GM23338 (cell line): ENCODE results near the gene PLCH2. TPM values are rescaled to one million over a fixed set of nuclear protein-coding genes. Genes with fewer than 3 reads are reported as not detected.

ENCODE experiments used
- ATAC-seq: fragments of 200-7000 bp; cut with Tn5 transposase; 3 replicates; pipeline ENCODE4 v1.9.1; 2020
- DNase-seq: peaks from one replicate; pipeline ENCODE4 v3.0.0-alpha.2; 2015; ENCODE audit warnings: low spot score
- H2AFZ ChIP-seq: fragments of 200-600 bp; sonication (generic); 2 replicates; pipeline ENCODE4 v1.8.0; 2016; ENCODE audit warnings: antibody characterized with exemption, mild to moderate bottlenecking, moderate library complexity
- H3F3A ChIP-seq: fragments of 200-600 bp; sonication (generic); replicated peaks from 2 replicates; pipeline ENCODE4 v1.8.0; 2017; ENCODE audit warnings: antibody characterized with exemption, mixed run types, low read depth
- H3K27ac ChIP-seq: fragments of 200-600 bp; sonication (generic); 2 replicates; pipeline ENCODE4 v1.6.1; 2016; ENCODE audit warnings: low read depth
- H3K27me3 ChIP-seq: fragments of 200-600 bp; sonication (generic); 2 replicates; pipeline ENCODE4 v1.8.0; 2016; ENCODE audit warnings: mild to moderate bottlenecking, mixed run types, moderate library complexity; ENCODE audit not compliant: insufficient read depth
- H3K36me3 ChIP-seq: fragments of 200-600 bp; sonication (generic); 2 replicates; pipeline ENCODE4 v1.8.0; 2016; ENCODE audit warnings: mild to moderate bottlenecking; ENCODE audit not compliant: insufficient read depth
- H3K4me1 ChIP-seq: fragments of 200-600 bp; sonication (generic); 2 replicates; pipeline ENCODE4 v1.8.0; 2016; ENCODE audit warnings: mild to moderate bottlenecking, moderate library complexity; ENCODE audit not compliant: insufficient read depth
- H3K4me2 ChIP-seq: fragments of 200-600 bp; sonication (generic); 2 replicates; pipeline ENCODE4 v1.7.1; 2017; ENCODE audit warnings: mixed run types
- H3K4me3 ChIP-seq: fragments of 200-600 bp; sonication (generic); 2 replicates; pipeline ENCODE4 v1.6.1; 2016; ENCODE audit warnings: mixed run types
- H3K79me2 ChIP-seq: fragments of 200-600 bp; sonication (generic); replicated peaks from 2 replicates; pipeline ENCODE4 v1.8.0; 2017; ENCODE audit warnings: mild to moderate bottlenecking; ENCODE audit not compliant: insufficient read depth
- H3K9me2 ChIP-seq: fragments of 200-600 bp; sonication (generic); 2 replicates; pipeline ENCODE4 v1.8.0; 2017; ENCODE audit not compliant: insufficient read depth
- H4K20me1 ChIP-seq: fragments of 200-600 bp; sonication (generic); replicated peaks from 2 replicates; pipeline ENCODE4 v1.8.0; 2017; ENCODE audit warnings: mild to moderate bottlenecking; ENCODE audit not compliant: insufficient read depth
- H3K27ac Mint-ChIP-seq: 2 replicates; pipeline ENCODE4 v1.8.0; 2020; ENCODE audit warnings: inconsistent platforms, mild to moderate bottlenecking, moderate library complexity, mixed read lengths
- H3K27me3 Mint-ChIP-seq: 3 replicates; pipeline ENCODE4 v1.8.0; 2022; ENCODE audit warnings: low read depth, mild to moderate bottlenecking, moderate library complexity, mixed read lengths, inconsistent platforms; ENCODE audit not compliant: insufficient read depth, poor library complexity
- H3K36me3 Mint-ChIP-seq: 3 replicates; pipeline ENCODE4 v1.8.0; 2021; ENCODE audit warnings: low read depth, mild to moderate bottlenecking, inconsistent platforms, moderate library complexity, mixed read lengths
- H3K4me1 Mint-ChIP-seq: 3 replicates; pipeline ENCODE4 v1.8.0; 2020; ENCODE audit warnings: mild to moderate bottlenecking, inconsistent platforms, mixed read lengths
- H3K4me3 Mint-ChIP-seq: 3 replicates; pipeline ENCODE4 v1.8.0; 2021; ENCODE audit warnings: moderate library complexity, mild to moderate bottlenecking, inconsistent platforms, mixed read lengths
- H3K9me3 Mint-ChIP-seq: 3 replicates; pipeline ENCODE4 v1.8.0; 2020; ENCODE audit warnings: moderate library complexity, mild to moderate bottlenecking, inconsistent platforms, mixed read lengths
- CTCF ChIP-seq, 2 experiments: fragments of 200-600 bp in 1 of 2; sonication (generic) in 1 of 2; conservative IDR thresholded peaks; 2 replicates each; pipeline versions ENCODE4 v1.5.1 to v1.6.1; 2016 to 2017; ENCODE audit warnings: antibody characterized with exemption in 2 of 2, low read depth in 2 of 2, mild to moderate bottlenecking in 2 of 2, moderate library complexity in 1 of 2
- JUNB ChIP-seq: IDR thresholded peaks from one replicate; pipeline ENCODE4 v1.6.1; 2016; ENCODE audit warnings: antibody characterized with exemption; ENCODE audit not compliant: unreplicated experiment
- NANOG ChIP-seq: IDR thresholded peaks from 2 replicates; pipeline ENCODE4 v1.6.1; 2016; ENCODE audit warnings: antibody characterized with exemption, borderline replicate concordance
- POLR2AphosphoS5 ChIP-seq: IDR thresholded peaks from 2 replicates; pipeline ENCODE4 v1.6.1; 2016; ENCODE audit warnings: antibody characterized with exemption, low read depth
- STAT1 ChIP-seq: IDR thresholded peaks from one replicate; pipeline ENCODE4 v1.6.1; 2016; ENCODE audit warnings: antibody characterized with exemption; ENCODE audit not compliant: unreplicated experiment
- ZNF114 ChIP-seq: fragments of 250-450 bp; sonication (Bioruptor Pico); IDR thresholded peaks from 2 replicates; pipeline ENCODE4 v1.5.0; 2020; ENCODE audit warnings: mild to moderate bottlenecking, moderate library complexity
- ZNF462 ChIP-seq: fragments of 250-450 bp; sonication (Bioruptor Pico); IDR thresholded peaks from 2 replicates; pipeline ENCODE4 v1.5.0; 2020; ENCODE audit warnings: mild to moderate bottlenecking, moderate library complexity
- polyA plus RNA-seq: library from polyadenylated mRNA; unstranded; fragments of >200 nt; fragmentation: Nextera tagmentation; extraction: Ambion mirVana; gene quantifications from 2 replicates; pipeline ENCODE4 v1.2.1, GENCODE V29; 2016
- total RNA-seq: library from RNA; depleted of rRNA; stranded (reverse); fragments of >200 nt; shearing (Covaris generic); gene quantifications from 2 replicates; pipeline ENCODE4 v1.2.3, GENCODE V29; 2014

The PLCH2 gene
- total and polyA plus RNA-seq, 2 experiments from 2014 or later: 0.31 TPM; not detected in 1

DNA sequence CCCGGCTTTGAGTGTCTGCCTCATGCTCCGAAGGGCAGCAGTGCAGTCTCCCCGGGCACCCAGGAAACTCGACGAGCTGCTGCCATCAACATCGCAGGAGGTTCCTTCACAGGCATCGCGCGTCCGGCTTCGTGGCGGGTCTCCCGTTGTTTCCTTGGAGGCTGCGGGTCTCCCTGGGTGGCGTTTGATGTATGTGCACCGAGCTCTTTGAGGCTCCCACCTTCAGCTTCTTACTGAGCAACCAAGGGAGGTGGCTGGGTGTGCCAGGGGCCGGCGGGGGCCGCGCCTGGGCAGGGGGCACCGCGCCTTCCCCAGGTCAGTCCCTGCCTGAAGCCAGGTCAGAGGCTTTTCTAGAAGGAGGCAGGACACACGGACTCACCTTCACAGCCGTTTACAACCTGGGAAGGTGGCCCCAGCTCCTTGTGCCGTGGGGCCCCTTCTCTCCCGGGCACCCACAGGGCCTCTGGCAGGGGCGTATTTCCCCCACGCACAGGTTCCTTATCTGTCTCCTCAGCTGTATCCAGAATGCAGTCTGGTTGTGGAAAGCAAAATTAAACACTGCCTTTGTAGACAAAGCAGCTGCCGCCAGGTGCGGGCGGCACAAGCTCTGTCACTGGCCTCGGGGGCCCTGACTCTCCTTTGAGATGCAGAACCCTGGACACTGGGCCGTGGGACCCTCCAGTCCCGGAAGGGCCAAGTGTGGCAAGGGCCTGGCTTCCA, 42.0 kb upstream of the PLCH2 start (continued):
- no peak for TF ChIP-seq ZNF462
- TF ChIP-seq ZNF114 (CRISPR knock-in tag): no peak

DNA sequence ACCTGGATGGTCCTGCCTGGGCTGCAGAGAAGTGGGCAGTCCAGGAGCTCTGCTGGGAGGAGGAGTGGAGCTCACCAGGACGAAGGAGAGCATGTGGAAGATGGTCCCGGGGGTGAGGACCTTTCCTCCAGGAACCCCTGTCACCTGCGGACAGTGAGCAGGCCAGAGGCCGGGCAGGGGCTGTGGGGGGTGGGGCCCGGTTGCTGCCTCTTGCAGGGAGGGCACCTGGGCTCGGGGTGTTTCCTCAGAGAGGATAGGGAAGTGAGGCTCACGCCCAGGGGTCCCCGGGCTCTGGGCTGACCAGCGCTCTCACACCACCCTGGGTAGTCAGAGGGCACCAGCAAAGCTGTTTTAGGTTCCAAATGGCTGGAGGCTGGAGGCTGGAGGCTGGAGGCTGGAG, 41.0 kb upstream of the PLCH2 start:
- H3K36me3 ChIP-seq: no peaks in the 10 kb centered on the region
- H3K27me3 Mint-ChIP-seq: peaks cover 4% of the 10 kb centered on the region
- H3K36me3 Mint-ChIP-seq: no peaks in the 10 kb centered on the region
- H3K27ac ChIP-seq: no peak overlapping the region
- peaks cover 1% of the 10 kb centered on the region; the same call in 1 of the 3 replicates for H3K9me3 Mint-ChIP-seq
- H3K4me1 ChIP-seq: no peaks in the 10 kb centered on the region
- no peaks in the 10 kb centered on the region for H3F3A ChIP-seq
- H3K27ac Mint-ChIP-seq: no peak overlapping the region
- TF ChIP-seq CTCF (conservative IDR thresholded peaks at IDR 0.05; ENCODE audit: low read depth in 2 of 2) (no peak), JUNB (no peak), STAT1 (no peak), NANOG (no peak), POLR2AphosphoS5 (no peak)
- H3K4me3 ChIP-seq: no peak overlapping the region
- ATAC-seq (no peak), DNase-seq (no peak)
- H2AFZ ChIP-seq: no peak overlapping the region
- no peaks in the 10 kb centered on the region for H3K9me2 ChIP-seq
- H3K4me3 Mint-ChIP-seq: no peak overlapping the region
- H3K27me3 ChIP-seq: no peaks in the 10 kb centered on the region
- no peaks in the 10 kb centered on the region for H3K4me1 Mint-ChIP-seq
- no peaks in the 10 kb centered on the region for H3K79me2 ChIP-seq
- H3K4me2 ChIP-seq: no peak overlapping the region
- no peaks in the 10 kb centered on the region for H4K20me1 ChIP-seq
